ENCODE results near the gene NFKBIA. TPM values are rescaled to one million over a fixed set of nuclear protein-coding genes. Genes with fewer than 3 reads are reported as not detected.

The NFKBIA gene
- total RNA-seq, 4 donors from 2014 or later, result 139 to 441 (median 298) TPM

DNA sequence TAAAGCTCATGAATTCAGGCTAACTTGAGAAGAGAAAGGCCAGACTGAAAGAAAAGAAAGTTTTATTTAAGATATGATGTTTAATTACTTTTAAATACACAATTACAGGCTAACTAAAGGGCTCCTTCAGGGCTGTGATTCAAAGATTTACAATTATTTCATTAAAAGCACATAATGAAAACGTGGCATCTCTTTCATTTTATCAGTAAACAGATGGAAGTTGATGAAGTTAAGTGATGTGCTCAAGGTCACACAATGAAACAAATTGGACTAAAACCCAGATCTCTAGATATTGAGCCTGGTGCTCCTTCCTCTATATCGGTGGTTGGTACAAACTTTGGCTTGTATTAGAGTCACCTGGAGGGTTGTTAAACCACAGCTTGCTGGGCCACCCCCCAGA, 13.5 kb upstream of the NFKBIA start:
- no peak overlapping the region for H3K27ac ChIP-seq
- DNase-seq, result no peak
- no peaks in the 10 kb centered on the region for H3K27me3 ChIP-seq
- no peak for TF ChIP-seq POLR2A (IDR thresholded peaks at IDR 0.05)
- TF ChIP-seq, protein P1, sequence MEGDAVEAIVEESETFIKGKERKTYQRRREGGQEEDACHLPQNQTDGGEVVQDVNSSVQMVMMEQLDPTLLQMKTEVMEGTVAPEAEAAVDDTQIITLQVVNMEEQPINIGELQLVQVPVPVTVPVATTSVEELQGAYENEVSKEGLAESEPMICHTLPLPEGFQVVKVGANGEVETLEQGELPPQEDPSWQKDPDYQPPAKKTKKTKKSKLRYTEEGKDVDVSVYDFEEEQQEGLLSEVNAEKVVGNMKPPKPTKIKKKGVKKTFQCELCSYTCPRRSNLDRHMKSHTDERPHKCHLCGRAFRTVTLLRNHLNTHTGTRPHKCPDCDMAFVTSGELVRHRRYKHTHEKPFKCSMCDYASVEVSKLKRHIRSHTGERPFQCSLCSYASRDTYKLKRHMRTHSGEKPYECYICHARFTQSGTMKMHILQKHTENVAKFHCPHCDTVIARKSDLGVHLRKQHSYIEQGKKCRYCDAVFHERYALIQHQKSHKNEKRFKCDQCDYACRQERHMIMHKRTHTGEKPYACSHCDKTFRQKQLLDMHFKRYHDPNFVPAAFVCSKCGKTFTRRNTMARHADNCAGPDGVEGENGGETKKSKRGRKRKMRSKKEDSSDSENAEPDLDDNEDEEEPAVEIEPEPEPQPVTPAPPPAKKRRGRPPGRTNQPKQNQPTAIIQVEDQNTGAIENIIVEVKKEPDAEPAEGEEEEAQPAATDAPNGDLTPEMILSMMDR (IDR thresholded peaks at IDR 0.05), result no peak
- intact Hi-C loops (cut with DNase I), result loop anchor here (10.0 kb wide), 1 partner anchor 753 kb away; no protein-coding TSS in a partner anchor
- WGBS, 2 donors, result 62 to 76% methylated on average over 2 of the region's 2 CpGs
- no peak overlapping the region for H3K4me3 ChIP-seq
- peaks cover 0 to 13% (median 0%) of the 10 kb centered on the region in 3 donors for H3K4me1 ChIP-seq
- no peaks in the 10 kb centered on the region for H3K9me3 ChIP-seq
- H3K36me3 ChIP-seq, result no peaks in the 10 kb centered on the region

DNA sequence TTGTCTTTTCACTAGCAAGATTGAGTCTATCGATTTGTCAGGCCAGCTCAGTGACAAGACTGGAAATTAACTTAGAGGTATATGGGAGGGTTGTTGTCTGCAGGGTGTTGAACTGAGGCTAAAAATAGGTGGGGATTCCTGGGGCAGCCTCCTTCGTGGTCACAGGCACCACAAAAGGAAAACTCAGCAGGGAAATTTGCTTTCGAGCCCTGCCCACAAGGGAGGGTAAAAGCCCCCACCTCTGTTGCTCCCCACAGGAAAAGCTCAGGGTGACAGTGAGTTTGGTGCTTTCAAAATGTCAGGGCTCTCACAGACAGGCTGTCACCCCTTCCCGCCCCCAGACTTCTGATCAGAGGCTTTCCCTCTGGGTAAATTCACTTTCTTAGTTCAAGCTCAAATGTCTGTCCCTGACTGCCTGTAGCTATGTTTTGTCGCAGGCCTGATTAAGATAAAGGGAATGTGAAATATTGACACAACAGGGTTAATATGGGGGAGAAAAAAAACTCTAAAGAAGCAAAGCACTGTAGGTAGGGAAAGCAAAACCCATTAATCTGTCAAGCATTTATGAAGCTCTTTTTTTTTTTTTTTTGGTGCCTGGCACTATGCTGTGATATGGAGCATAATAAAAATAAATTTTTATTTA, 11.7 kb upstream of the NFKBIA start:
- H3K9me3 ChIP-seq, result no peaks in the 10 kb centered on the region
- no peaks in the 10 kb centered on the region for H3K36me3 ChIP-seq
- no peak overlapping the region for H3K4me3 ChIP-seq
- H3K4me1 ChIP-seq, result peaks cover 0 to 9% (median 0%) of the 10 kb centered on the region in 3 donors
- WGBS, 2 donors, result 34 to 48% methylated on average over 5 of the region's 5 CpGs
- H3K27me3 ChIP-seq, result no peaks in the 10 kb centered on the region
- no peak overlapping the region for H3K27ac ChIP-seq
- no peak for DNase-seq
- TF ChIP-seq, protein P1 (IDR thresholded peaks at IDR 0.05), result no peak
- no peak for TF ChIP-seq POLR2A (IDR thresholded peaks at IDR 0.05)
- intact Hi-C loops (cut with DNase I), result loop anchor here (10.0 kb wide), 1 partner anchor 751 kb away; no protein-coding TSS in a partner anchor

DNA sequence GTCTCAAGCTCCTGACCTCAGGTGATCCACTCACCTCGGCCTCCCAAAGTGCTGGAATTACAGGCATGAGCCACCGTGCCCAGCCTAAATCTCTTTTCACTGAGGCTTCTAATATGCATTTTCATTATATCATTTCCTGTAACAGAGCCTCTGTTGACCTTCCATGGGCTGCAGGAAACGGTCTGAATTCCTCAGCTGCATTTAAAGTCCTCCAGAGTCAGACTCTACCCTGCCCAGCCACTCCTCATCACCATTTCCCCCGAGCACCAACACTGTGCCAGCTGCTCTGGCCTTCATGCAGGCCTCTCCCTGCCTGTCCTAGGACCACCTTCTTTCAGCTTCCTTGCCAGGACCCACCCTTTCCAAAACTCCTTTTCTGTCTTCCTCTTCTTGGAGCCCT, 9.8 kb upstream of the NFKBIA start:
- no peak for DNase-seq
- H3K36me3 ChIP-seq, result no peaks in the 10 kb centered on the region
- no peaks in the 10 kb centered on the region for H3K27me3 ChIP-seq
- 45 to 48% methylated on average over 4 of the region's 4 CpGs for WGBS, 2 donors
- intact Hi-C loops (cut with DNase I), result loop anchor here (5.0 to 10.0 kb wide), 3 partner anchors 197 to 750 kb away; no protein-coding TSS in a partner anchor
- H3K27ac ChIP-seq, result peak overlapping the region in 1 of 4 donors; percentile 7
- H3K4me1 ChIP-seq, result peaks cover 0 to 24% (median 0%) of the 10 kb centered on the region in 3 donors
- H3K4me3 ChIP-seq, result no peak overlapping the region
- no peaks in the 10 kb centered on the region for H3K9me3 ChIP-seq
- no peak for TF ChIP-seq POLR2A (IDR thresholded peaks at IDR 0.05)
- TF ChIP-seq, protein P1 (IDR thresholded peaks at IDR 0.05), result no peak

DNA sequence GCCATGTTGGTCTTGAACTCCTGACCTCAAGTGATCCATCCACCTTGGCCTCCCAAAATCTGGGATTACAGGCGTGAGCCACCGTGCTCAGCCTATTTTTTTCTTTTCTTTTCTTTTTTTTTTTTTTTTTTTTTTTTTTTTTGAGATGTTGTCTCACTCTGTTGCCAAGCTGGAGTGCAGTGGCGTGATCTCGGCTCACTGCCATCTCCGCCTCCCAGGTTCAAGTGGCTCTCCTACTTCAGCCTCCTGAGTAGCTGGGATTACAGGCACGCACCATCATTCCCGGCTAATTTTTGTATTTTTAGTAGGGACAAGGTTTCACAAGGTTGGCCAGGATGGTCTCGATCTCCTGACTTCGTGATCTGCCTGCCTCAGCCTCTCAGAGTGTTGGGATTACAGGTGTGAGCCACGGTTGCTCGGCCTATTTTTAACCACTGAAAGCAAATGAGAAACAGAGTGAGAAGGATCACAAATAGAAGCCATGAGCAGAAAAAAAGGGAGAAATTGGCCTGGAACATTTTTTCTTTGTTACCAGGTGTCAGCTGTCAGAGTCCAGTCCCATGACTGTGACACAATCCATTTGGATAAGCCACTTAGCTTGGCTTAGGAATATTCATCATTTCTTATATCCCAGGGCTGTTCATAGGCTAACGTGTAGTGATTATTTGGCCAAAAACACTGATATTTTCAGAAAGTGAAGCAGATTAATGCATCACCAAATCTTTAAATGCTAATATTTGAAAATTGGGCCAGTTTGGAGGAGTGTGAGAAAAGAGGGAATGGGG, 7.9 kb upstream of the NFKBIA start:
- DNase-seq, result no peak
- H3K4me3 ChIP-seq, result no peak overlapping the region
- H3K27me3 ChIP-seq, result no peaks in the 10 kb centered on the region
- H3K27ac ChIP-seq, result no peak overlapping the region
- no peaks in the 10 kb centered on the region for H3K9me3 ChIP-seq
- WGBS, 2 donors, result 82 to 85% methylated on average over 7 to 12 of the region's 12 CpGs
- H3K36me3 ChIP-seq, result no peaks in the 10 kb centered on the region
- H3K4me1 ChIP-seq, result peaks cover 0 to 30% (median under 1%) of the 10 kb centered on the region in 3 donors
- intact Hi-C loops (cut with DNase I), result loop anchor here (5.0 to 10.0 kb wide), 3 partner anchors 195 to 748 kb away; no protein-coding TSS in a partner anchor
- TF ChIP-seq POLR2A (IDR thresholded peaks at IDR 0.05), result no peak
- TF ChIP-seq, protein P1 (IDR thresholded peaks at IDR 0.05), result no peak

DNA sequence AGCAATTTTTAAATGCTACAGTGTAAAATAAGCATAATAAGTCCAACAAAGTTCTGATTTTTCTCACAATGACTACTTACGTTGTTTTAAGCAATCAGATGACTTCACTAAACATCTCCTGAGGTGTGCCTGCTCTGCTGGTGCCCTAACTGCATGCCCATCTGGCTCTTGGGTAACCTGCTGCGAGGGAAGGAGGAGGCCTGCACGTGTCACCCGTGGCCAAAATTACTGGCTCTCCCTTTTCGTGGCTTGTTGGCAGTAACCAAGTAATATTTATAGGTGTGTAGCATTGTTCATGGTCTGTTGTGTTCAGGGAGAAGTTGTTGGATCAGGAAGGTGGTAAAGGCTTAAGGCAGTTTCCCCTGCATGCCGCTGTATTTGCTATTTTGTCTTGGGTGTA, 6.3 kb upstream of the NFKBIA start:
- Histone ChIP-seq H3K27ac (peak overlapping the region in 1 of 4 donors; percentile 9), H3K27me3 (no peaks in the 10 kb centered on the region), H3K4me1 (peaks cover 6 to 46% (median 14%) of the 10 kb centered on the region in 3 donors), H3K36me3 (no peaks in the 10 kb centered on the region), H3K9me3 (no peaks in the 10 kb centered on the region), H3K4me3 (no peak overlapping the region)
- DNase-seq, result no peak
- TF ChIP-seq, protein P1 (IDR thresholded peaks at IDR 0.05), result no peak
- no peak for TF ChIP-seq POLR2A (IDR thresholded peaks at IDR 0.05)
- 65 to 70% methylated on average over 6 of the region's 6 CpGs for WGBS, 2 donors
- intact Hi-C loops (cut with DNase I), result loop anchor here (5.0 to 10.0 kb wide), 3 partner anchors 194 to 746 kb away; no protein-coding TSS in a partner anchor
